Hepatocyte (in vitro differentiated cells): ENCODE measurements around the gene QPRT.
A peak's percentile ranks its signal among the peaks of the same experiment; 100 is the strongest.
"Not testable (repeated sequence)": the region's sequence is repeated elsewhere in the genome, so short reads cannot be mapped to it uniquely, and the experiment has no call there.

Source experiments
- CTCF ChIP-seq: fragments of 200-600 bp; sonication (generic); IDR thresholded peaks from 2 replicates; pipeline ENCODE4 v1.5.1; 2016; ENCODE audit warnings: antibody characterized with exemption, mild to moderate bottlenecking; ENCODE audit not compliant: poor library complexity
- EZH2 ChIP-seq: fragments of 200-600 bp; sonication (generic); IDR thresholded peaks from 2 replicates; pipeline ENCODE4 v1.6.1; 2016; ENCODE audit warnings: antibody characterized with exemption, mild to moderate bottlenecking, borderline replicate concordance

GRCh38 chr16:29721167-29721879, 42.3 kb downstream of the QPRT start:
- peak; percentile 61 for TF ChIP-seq CTCF
- not testable (repeated sequence) for TF ChIP-seq EZH2
